AG04449 (cell line): ENCODE results near the gene ZNF774.

Experiments
- CTCF ChIA-PET: fragments of 350-600 bp; formaldehyde crosslinking; extraction: SDS; loops from one replicate; lab custom pipeline; 2021; ENCODE audit warnings: antibody characterized with exemption; lab: Yijun Ruan, JAX
- POLR2A ChIA-PET: fragments of 400-600, 350-600 bp; formaldehyde crosslinking; extraction: SDS; loops from one replicate; lab custom pipeline; 2020; ENCODE audit warnings: antibody characterized with exemption, inconsistent platforms; lab: Yijun Ruan, JAX
- DNase-seq: peaks from one replicate; pipeline ENCODE4 v3.0.0-alpha.2; 2010; ENCODE audit warnings: low read depth, low spot score
- H3K4me3 ChIP-seq: 2 replicates; pipeline ENCODE4 v1.5.1; 2011; ENCODE audit warnings: low read depth, mild to moderate bottlenecking, control low read depth, low read length
- CTCF ChIP-seq: IDR thresholded peaks from one replicate; pipeline ENCODE4 v1.5.1; 2011; ENCODE audit warnings: mild to moderate bottlenecking, moderate library complexity, low read length, control low read depth, inconsistent platforms; ENCODE audit not compliant: insufficient read depth; ENCODE audit errors: missing control alignments

The ZNF774 gene

GRCh38 chr15:90348456-90348855 is 3.6 kb upstream of the ZNF774 start:
- ChIA-PET POLR2A (no interaction called here), CTCF (interaction anchor here (1.0 to 1.9 kb wide), 2 partner anchors 14 to 134 kb away, joined by 3 to 7 read pairs; no protein-coding TSS in a partner anchor)
- H3K4me3 ChIP-seq = no peak overlapping the region
- no peak for TF ChIP-seq CTCF
- no peak for DNase-seq

- CTCF ChIA-PET = interaction anchor here (1.3 kb wide), 1 partner anchor 12 kb away, joined by 3 read pairs; no protein-coding TSS in a partner anchor
- H3K4me3 ChIP-seq = no peak overlapping the region
- no peak for TF ChIP-seq CTCF
- POLR2A ChIA-PET = no interaction called here
- DNase-seq = no peak
Observed at GRCh38 chr15:90349072-90349471, 3.0 kb upstream of the ZNF774 start.

- ChIA-PET POLR2A (no interaction called here), CTCF (interaction anchor here (1.3 kb wide), 1 partner anchor 11 kb away, joined by 3 read pairs; no protein-coding TSS in a partner anchor)
- H3K4me3 ChIP-seq = no peak overlapping the region
- no peak for DNase-seq
- no peak for TF ChIP-seq CTCF
Observed at GRCh38 chr15:90349821-90350220, 2.3 kb upstream of the ZNF774 start.

GRCh38 chr15:90351479-90352106 is 491 bp upstream of the ZNF774 start:
- no peak for TF ChIP-seq CTCF
- ChIA-PET CTCF (interaction anchor here (1.1 to 1.4 kb wide), 5 partner anchors 9 to 132 kb away, joined by 3 to 5 read pairs (median 4); partner anchors contain the start of gene IQGAP1), POLR2A (no interaction called here)
- no peak for DNase-seq
- peak overlapping the region; percentile 95 for H3K4me3 ChIP-seq

GRCh38 chr15:90354986-90355385 is 2.9 kb downstream of the ZNF774 start:
- CTCF ChIA-PET = interaction anchor here (1.3 to 1.4 kb wide), 2 partner anchors 34 to 128 kb away, joined by 3 to 4 read pairs; no protein-coding TSS in a partner anchor
- POLR2A ChIA-PET = no interaction called here

More at GRCh38 chr15:90354986-90355385, 2.9 kb downstream of the ZNF774 start:
- TF ChIP-seq CTCF = no peak
- no peak for DNase-seq
- H3K4me3 ChIP-seq = no peak overlapping the region
